ENCODE measurements around the gene S100A11.
A peak's percentile ranks its signal among the peaks of the same experiment; 100 is the strongest.

S100A11 gene

DNA sequence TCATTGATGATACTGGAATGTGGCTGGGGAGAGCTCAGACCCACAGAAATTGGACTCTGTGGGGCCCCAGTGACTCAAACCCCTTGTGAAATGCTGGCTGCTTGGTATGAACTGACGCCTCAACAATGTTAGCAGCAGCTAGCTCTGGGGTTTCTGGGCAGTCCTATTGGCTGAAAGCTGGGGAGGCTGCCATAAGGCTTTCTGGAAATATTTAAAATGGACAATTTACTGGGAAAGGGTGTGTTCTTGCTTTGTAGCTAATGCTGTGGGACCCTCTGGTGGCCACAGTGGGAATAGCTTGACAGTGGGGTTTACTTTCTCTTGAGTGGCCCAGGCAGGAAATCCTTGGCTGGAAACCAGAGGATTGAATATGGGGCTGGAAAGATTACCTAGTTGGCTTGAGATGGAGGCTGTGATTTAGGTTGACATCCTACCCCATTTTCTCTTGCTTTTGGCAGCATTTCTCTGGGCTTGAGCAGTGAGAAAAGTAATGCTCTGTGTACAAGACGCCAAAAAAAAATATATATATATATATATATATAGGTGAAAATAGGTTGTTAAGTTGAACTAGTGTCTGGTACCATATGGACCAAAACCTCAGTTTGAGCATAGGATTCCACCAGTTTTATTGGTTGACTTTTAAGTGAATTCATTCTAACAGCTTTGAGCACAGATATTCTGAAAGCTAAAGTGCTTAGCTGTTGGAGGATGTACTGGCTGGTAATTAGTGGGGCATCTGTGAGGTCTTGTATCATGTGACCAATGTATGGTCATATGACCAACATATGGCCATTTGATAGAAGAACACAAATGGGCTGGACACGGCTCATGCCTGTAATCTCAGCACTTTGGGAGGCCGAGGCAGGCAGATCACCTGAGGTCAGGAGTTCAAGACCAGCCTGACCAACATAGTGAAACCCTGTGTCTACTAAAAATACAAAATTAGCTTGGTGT is 34.9 kb downstream of the S100A11 start:
- DNase-seq = peak; percentile 82 to 96

- DNase-seq = no peak
Observed at GRCh38 chr1:152000964-152001630, 35.7 kb downstream of the S100A11 start.

DNA sequence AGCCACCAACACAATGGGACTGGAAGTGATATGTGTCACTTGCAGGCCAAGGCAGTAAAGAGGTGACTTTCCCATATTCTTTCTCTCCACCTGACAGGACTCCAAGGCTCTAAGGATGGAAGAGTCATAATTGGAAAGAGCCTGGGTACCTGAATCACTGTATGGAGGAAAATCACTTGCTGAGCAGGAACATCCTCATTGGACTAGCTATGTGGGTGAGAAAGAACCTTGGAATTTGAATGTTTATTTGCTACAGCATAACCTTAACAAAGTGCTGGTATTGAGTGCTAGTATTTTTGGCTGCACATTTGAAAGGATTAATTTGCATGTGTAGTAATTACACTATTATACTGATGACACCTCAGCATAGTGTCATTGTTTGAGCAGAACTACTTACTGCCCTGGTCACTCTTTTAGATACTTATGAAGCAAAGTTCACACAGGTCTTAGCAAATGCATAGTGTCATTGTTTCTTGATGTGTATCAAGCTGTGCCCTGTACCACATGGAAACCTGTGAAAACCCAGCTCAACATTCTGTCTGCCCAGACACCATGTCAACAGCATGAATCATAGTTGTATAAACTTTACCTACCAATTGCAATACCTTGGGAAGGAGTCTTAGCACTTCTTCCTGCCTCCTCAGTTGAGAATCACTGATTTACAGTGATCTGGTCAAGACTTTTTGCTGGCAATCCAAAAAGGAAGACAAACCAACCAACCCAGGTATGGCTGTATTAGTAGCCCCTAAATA is 38.0 kb downstream of the S100A11 start:
- no peak for DNase-seq

DNA sequence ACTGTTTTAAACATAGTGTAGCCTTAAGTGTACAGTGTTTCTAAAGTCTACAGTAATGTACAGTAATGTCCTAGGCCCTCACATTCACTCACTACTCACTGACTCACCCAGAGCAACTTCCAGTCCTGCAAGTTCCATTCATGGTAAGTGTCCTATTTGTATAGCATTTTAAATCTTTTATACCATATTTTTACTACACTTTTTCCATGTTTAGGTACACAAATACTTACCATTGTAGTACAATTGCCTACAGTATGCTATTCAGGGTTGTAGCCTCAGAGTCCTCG is 39.6 kb downstream of the S100A11 start:
- no peak for DNase-seq

GRCh38 chr1:151995774-151996173 is 41.0 kb downstream of the S100A11 start:
- peak in 1 of 2 experiments; percentile 22 for DNase-seq

DNA sequence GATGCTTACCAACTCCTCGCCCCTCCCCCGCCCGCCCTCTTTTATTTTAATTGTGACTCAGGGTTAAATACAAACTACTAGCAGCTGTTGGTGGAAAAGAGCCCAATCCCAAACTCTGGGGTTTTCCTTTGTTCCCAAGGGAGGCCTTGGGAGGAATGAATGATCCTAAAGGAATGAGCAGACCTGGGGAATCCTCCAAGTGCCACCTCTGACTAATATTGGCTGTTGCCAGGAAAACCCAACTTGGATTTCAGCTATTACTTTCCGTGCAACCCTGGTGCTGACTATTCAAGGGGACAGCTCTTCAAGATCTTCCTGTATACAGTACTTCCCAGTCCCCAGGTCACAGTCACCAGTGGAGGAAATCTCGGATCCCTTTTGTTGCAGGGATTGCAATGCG is 41.8 kb downstream of the S100A11 start:
- no peak for DNase-seq

GRCh38 chr1:151993734-151994496 is 42.9 kb downstream of the S100A11 start, which contains the start of gene S100A10:
S100A10 (minus strand) TSS chr1:151993859; CDS start chr1:151986230, 7,629 bp downstream.
- DNase-seq = peak in 1 of 2 experiments; percentile 85

GRCh38 chr1:151993084-151993733 is 43.6 kb downstream of the S100A11 start:
- DNase-seq = peak in 1 of 2 experiments; percentile 55

DNA sequence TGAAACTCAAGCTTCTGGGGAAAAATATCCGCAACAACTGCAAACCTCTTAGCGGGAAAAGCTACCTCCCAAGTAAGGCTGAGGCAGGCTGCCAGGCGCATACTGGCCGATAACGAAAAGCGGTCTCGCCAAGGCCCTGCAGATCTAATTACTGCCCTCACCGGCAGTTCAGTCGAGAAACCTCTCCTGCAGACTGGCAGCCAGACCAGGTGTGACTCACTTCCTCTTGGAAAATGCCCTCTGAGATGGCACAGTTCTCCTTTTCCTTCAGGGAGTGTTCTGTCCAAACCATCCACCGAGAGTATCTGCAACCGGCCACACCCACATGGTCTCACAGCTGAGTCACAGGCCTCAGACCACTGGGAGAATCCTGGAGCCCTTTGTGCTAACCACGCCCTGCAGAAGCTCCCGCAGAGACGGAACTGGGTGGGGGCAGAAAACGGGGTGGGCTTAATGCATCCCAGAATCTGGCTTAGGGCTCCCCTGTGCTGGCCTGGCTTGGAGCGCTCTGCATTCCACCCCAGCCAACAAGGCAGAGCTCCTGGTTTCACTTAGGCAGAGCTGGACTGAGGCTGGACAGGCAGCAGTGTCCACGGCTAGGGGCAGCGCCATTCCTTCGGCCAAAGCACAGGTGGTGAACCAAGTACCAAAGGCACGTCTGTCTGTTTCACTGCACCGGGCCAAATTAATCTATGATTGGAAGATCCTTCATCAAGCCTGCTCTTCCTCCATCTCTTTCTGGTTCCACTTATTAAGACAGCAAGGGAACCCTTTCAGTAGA is 44.3 kb downstream of the S100A11 start:
- DNase-seq = no peak

GRCh38 chr1:151991663-151992302 is 45.0 kb downstream of the S100A11 start:
- DNase-seq = no peak

DNA sequence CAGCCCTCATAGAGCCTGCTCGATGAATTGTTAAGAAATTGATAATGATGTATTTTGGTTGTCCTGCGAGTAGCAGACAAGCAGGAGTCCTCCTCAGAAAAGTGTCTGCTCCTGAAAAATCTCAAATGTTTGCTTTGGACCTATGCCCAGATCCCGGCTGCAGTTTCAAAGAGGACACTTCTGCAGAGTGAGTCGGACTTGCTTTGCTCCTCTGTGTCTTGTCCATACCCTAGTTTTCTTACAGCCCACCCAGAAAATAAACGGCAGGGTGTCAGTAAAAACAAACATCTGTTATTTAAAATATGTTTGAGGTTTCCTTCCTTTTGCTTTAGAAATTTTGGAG is 46.0 kb downstream of the S100A11 start:
- no peak for DNase-seq

- DNase-seq = no peak
Observed at GRCh38 chr1:151990058-151990855, 46.5 kb downstream of the S100A11 start.

- DNase-seq = no peak
Observed at GRCh38 chr1:151989211-151989862, 47.5 kb downstream of the S100A11 start.

- no peak for DNase-seq
Observed at GRCh38 chr1:151988405-151988923, 48.3 kb downstream of the S100A11 start.

DNA sequence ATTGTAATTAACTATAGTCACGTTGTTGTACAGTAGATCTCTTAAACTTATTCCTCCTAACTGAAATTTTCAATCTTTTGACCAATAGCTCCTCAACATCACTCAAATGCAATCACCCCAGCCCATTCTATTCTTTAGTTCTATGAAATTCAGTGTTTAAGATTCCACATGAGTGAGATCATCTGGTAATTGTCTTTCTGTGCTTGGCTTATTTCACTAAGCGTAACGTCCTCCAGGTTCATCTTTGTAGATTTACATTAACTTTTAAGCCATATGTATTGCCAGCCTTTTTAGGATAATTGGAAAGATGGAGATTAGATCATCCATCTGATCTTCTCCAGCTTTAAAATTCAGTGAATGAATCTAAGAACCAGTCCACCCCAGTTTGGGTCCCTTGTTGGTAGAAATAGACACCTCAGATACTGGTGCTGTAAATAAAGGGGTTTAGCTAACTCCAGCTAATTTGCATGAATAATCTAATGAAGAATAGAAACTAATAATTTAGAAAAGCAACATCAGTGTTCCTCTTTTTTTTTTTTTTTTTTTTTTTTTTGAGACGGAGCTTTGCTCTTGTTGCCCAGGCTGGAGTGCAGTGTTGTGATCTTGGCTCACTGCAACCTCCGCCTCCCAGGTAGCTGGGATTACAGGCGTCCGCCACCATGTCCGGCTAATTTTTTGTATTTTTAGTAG is 50.2 kb downstream of the S100A11 start:
- no peak for DNase-seq

GRCh38 chr1:151985768-151986167 is 51.0 kb downstream of the S100A11 start:
- no peak for DNase-seq

GRCh38 chr1:151985270-151985669 is 51.5 kb downstream of the S100A11 start:
- no peak for DNase-seq

DNA sequence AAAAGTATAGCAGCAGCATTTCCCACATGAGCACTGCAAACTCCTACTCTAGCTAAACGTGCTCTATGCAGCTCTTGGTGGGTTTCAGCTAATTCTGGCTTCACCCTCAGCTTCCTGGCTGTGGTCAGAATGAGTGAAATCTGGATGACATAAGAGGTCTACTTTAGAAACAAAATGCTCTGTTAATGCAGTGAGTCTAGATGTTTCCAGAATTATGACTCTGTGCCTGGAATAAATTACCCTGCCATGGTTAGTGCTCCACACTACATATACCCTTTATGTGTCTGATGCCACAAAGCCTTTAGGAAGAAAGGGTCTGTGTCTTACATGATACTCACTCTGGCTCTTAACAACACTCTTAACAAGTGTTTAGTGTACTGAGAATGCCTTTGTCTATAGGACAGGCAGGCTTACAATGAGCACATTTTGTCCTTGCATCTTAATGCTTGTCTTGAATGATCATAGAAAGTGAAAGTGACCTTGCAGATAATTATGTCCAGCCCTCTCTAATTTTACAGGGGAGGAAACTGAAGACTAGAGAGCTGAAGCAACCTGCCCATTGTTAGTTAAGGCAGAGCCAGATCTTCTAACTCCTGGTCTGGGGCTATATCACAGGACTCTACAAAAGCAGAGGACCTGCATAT is 52.4 kb downstream of the S100A11 start:
- DNase-seq = no peak

All from NCI-H526 (cell line).